Left colon (tissue), 2 donors: ENCODE measurements around the gene ADAMTS2. TPM values are rescaled to one million over a fixed set of nuclear protein-coding genes. Genes with fewer than 3 reads are reported as not detected.

ENCODE experiments used
- ATAC-seq: fragments of 200-7000 bp; cut with Tn5 transposase; one replicate; pipeline ENCODE4 v1.9.1; 2020; ENCODE audit warnings: mild to moderate bottlenecking, moderate library complexity
- DNase-seq, 2 donors: peaks; one replicate each; pipeline ENCODE4 v3.0.0-alpha.2; 2020
- intact Hi-C, 2 donors: fragments of 100-400 bp; cut with DNase I in 1 of 2; cut with micrococcal nuclease in 1 of 2; formaldehyde crosslinking; loops; one replicate each; pipeline versions ENCODE4 v1.11.2 to v1.14.0; 2022; cut with DNase I, micrococcal nuclease
- total RNA-seq, 2 donors: library from RNA; stranded (reverse); fragmentation: NEBNext Ultra II Directional; extraction: Animal tissue kit (Norgen Biotek cat#: 25700); gene quantifications; one replicate each; pipeline ENCODE4 v1.2.1, GENCODE V29; 2021
- donor health status: DM: no; HTN: no; CAD: no.
- donor health status: DM: yes; HTN: yes; CAD: no.

The ADAMTS2 gene
- total RNA-seq, 2 donors from 2014 or later: 2.6 to 4.4 TPM

GRCh38 chr5:179348011-179348530, 2.8 kb upstream of the ADAMTS2 start:
- intact Hi-C loops: loop anchor here in 1 of 2 donors (10.0 kb wide), 1 partner anchor 183 kb away; no protein-coding TSS in a partner anchor
- DNase-seq (no peak), ATAC-seq (no peak)

- no peak for DNase-seq
- ATAC-seq: no peak
- intact Hi-C loops: loop anchor here in 1 of 2 donors (10.0 kb wide), 1 partner anchor 183 kb away; no protein-coding TSS in a partner anchor
Measured at GRCh38 chr5:179347581-179347980, 2.3 kb upstream of the ADAMTS2 start.

- intact Hi-C loops: loop anchor here in 1 of 2 donors (10.0 kb wide), 1 partner anchor 182 kb away; no protein-coding TSS in a partner anchor
- ATAC-seq (no peak), DNase-seq (no peak)
Measured at GRCh38 chr5:179346875-179347274, 1.6 kb upstream of the ADAMTS2 start.

- intact Hi-C loops: loop anchor here in 1 of 2 donors (10.0 kb wide), 1 partner anchor 182 kb away; no protein-coding TSS in a partner anchor
- ATAC-seq (no peak), DNase-seq (no peak)
Measured at GRCh38 chr5:179346401-179346800, 1.1 kb upstream of the ADAMTS2 start.

- ATAC-seq: no peak
Measured at GRCh38 chr5:179345183-179345432, 153 bp downstream of the ADAMTS2 start.

GRCh38 chr5:179344431-179345182, 654 bp downstream of the ADAMTS2 start:
- DNase-seq: no peak
- no peak for ATAC-seq
- intact Hi-C loops: loop anchor here in 1 of 2 donors (10.0 kb wide), 1 partner anchor 180 kb away; no protein-coding TSS in a partner anchor

More at GRCh38 chr5:179345183-179345432, 153 bp downstream of the ADAMTS2 start:
- DNase-seq: no peak
- intact Hi-C loops: loop anchor here in 1 of 2 donors (10.0 kb wide), 1 partner anchor 180 kb away; no protein-coding TSS in a partner anchor

GRCh38 chr5:179343719-179344430, 1.4 kb downstream of the ADAMTS2 start:
- intact Hi-C loops: loop anchor here in 1 of 2 donors (10.0 kb wide), 1 partner anchor 179 kb away; no protein-coding TSS in a partner anchor
- DNase-seq (no peak), ATAC-seq (no peak)

- no peak for DNase-seq
- intact Hi-C loops: loop anchor here in 1 of 2 donors (10.0 kb wide), 1 partner anchor 178 kb away; no protein-coding TSS in a partner anchor
- ATAC-seq: no peak
Measured at GRCh38 chr5:179343021-179343718, 2.1 kb downstream of the ADAMTS2 start.

- intact Hi-C loops: loop anchor here in 1 of 2 donors (10.0 kb wide), 1 partner anchor 178 kb away; no protein-coding TSS in a partner anchor
- no peak for DNase-seq
Measured at GRCh38 chr5:179342577-179342976, 2.7 kb downstream of the ADAMTS2 start.

GRCh38 chr5:179340465-179340864, 4.8 kb downstream of the ADAMTS2 start:
- intact Hi-C loops: loop anchor here in 1 of 2 donors (10.0 kb wide), 1 partner anchor 176 kb away; no protein-coding TSS in a partner anchor
- ATAC-seq (no peak), DNase-seq (no peak)

More at GRCh38 chr5:179342577-179342976, 2.7 kb downstream of the ADAMTS2 start:
- ATAC-seq: no peak

GRCh38 chr5:179339996-179340395, 5.3 kb downstream of the ADAMTS2 start:
- intact Hi-C loops: loop anchor here in 1 of 2 donors (10.0 kb wide), 1 partner anchor 175 kb away; no protein-coding TSS in a partner anchor
- ATAC-seq (no peak), DNase-seq (no peak)

- ATAC-seq: no peak
- intact Hi-C loops: no loop called here
- DNase-seq: no peak
Measured at GRCh38 chr5:179339081-179339480, 6.2 kb downstream of the ADAMTS2 start.

GRCh38 chr5:179337796-179338676, 7.2 kb downstream of the ADAMTS2 start:
- ATAC-seq: no peak
- intact Hi-C loops: no loop called here
- DNase-seq: no peak

GRCh38 chr5:179336871-179337795, 8.1 kb downstream of the ADAMTS2 start:
- DNase-seq: no peak
- ATAC-seq: no peak
- intact Hi-C loops: no loop called here

- DNase-seq (no peak), ATAC-seq (no peak)
- intact Hi-C loops: no loop called here
Measured at GRCh38 chr5:179336126-179336870, 9.0 kb downstream of the ADAMTS2 start.
